ENCODE results near the gene SPRY4. TPM values are rescaled to one million over a fixed set of nuclear protein-coding genes. Genes with fewer than 3 reads are reported as not detected.
A peak's percentile ranks its signal among the peaks of the same experiment; 100 is the strongest.

SPRY4 gene
- total and polyA plus RNA-seq, 2 experiments from 2014 or later = 4.4 to 11.0 TPM

GRCh38 chr5:142360607-142361120 is 35.8 kb upstream of the SPRY4 start:
- H3K27ac ChIP-seq = no peak overlapping the region
- TF ChIP-seq, protein P1, sequence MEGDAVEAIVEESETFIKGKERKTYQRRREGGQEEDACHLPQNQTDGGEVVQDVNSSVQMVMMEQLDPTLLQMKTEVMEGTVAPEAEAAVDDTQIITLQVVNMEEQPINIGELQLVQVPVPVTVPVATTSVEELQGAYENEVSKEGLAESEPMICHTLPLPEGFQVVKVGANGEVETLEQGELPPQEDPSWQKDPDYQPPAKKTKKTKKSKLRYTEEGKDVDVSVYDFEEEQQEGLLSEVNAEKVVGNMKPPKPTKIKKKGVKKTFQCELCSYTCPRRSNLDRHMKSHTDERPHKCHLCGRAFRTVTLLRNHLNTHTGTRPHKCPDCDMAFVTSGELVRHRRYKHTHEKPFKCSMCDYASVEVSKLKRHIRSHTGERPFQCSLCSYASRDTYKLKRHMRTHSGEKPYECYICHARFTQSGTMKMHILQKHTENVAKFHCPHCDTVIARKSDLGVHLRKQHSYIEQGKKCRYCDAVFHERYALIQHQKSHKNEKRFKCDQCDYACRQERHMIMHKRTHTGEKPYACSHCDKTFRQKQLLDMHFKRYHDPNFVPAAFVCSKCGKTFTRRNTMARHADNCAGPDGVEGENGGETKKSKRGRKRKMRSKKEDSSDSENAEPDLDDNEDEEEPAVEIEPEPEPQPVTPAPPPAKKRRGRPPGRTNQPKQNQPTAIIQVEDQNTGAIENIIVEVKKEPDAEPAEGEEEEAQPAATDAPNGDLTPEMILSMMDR (IDR thresholded peaks at IDR 0.05; ENCODE audit: low read depth, low read length) = no peak
- H3K4me3 ChIP-seq = no peak overlapping the region
- no peaks in the 10 kb centered on the region for H3K9me3 ChIP-seq (ENCODE audit: low read depth)
- no peaks in the 10 kb centered on the region for H3K27me3 ChIP-seq
- DNase-seq (ENCODE audit: low read depth in 1 of 2, low spot score in 1 of 2) = peak; percentile 38 to 57
- peaks cover 15% of the 10 kb centered on the region for H3K4me1 ChIP-seq (ENCODE audit: low read depth)
- no peaks in the 10 kb centered on the region for H3K36me3 ChIP-seq

DNA sequence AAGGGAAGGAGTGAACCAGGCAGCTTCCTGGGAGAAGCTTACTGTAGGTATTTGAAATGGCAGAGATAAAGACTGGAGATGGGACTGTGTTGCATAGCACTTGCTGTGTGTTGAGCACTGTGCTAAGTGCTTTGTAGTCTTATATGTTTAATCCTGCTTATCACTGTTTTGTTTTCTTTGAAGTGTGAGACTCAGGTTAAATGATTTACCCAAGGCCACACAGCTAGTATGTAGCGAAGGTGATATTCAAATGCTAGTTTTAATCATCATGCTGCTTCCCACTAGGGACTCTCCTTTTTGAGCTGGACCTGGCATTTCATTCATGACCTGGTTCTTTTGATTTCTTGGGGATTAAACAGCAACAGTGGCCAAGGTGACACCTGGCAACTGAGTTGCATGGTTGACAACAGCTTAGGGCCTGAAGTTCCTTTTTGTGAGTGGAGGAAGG is 35.3 kb upstream of the SPRY4 start:
- no peak for DNase-seq (ENCODE audit: low read depth in 1 of 2, low spot score in 1 of 2)
- no peaks in the 10 kb centered on the region for H3K9me3 ChIP-seq (ENCODE audit: low read depth)
- H3K4me3 ChIP-seq = no peak overlapping the region
- no peak overlapping the region for H3K27ac ChIP-seq
- no peaks in the 10 kb centered on the region for H3K36me3 ChIP-seq
- no peaks in the 10 kb centered on the region for H3K27me3 ChIP-seq
- TF ChIP-seq, protein P1 (IDR thresholded peaks at IDR 0.05; ENCODE audit: low read depth, low read length) = no peak
- peaks cover 15% of the 10 kb centered on the region for H3K4me1 ChIP-seq (ENCODE audit: low read depth)

- Histone ChIP-seq H3K9me3 (ENCODE audit: low read depth) (no peaks in the 10 kb centered on the region), H3K27me3 (no peaks in the 10 kb centered on the region), H3K4me1 (ENCODE audit: low read depth) (peaks cover 15% of the 10 kb centered on the region), H3K4me3 (no peak overlapping the region), H3K36me3 (no peaks in the 10 kb centered on the region), H3K27ac (no peak overlapping the region)
- TF ChIP-seq, protein P1 (IDR thresholded peaks at IDR 0.05; ENCODE audit: low read depth, low read length) = no peak
- no peak for DNase-seq (ENCODE audit: low read depth in 1 of 2, low spot score in 1 of 2)
These were observed 33.8 kb upstream of the SPRY4 start for GRCh38 chr5:142358648-142359047.

DNA sequence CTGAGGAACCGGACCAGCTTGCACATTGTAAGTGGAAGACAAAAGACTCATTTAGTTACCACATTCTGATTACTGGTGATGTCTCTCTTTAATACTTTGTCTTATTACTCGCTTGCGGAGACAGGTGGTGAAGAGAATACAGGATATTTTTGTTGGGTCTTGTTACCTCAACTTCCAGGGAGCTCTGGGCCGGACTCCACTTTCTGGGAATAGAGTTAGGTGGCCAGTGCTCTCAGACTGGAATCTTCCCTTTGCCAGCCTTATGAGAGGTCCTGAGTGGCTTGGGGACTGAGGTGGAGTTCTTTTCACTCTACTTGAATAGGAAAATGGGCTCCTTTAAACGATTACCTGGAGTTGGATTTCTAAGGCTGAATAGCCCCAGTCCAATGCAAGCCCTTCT is 33.3 kb upstream of the SPRY4 start:
- Histone ChIP-seq H3K27ac (no peak overlapping the region), H3K27me3 (no peaks in the 10 kb centered on the region), H3K36me3 (no peaks in the 10 kb centered on the region), H3K4me3 (no peak overlapping the region), H3K4me1 (ENCODE audit: low read depth) (peaks cover 15% of the 10 kb centered on the region), H3K9me3 (ENCODE audit: low read depth) (no peaks in the 10 kb centered on the region)
- DNase-seq (ENCODE audit: low read depth in 1 of 2, low spot score in 1 of 2) = no peak
- TF ChIP-seq, protein P1 (IDR thresholded peaks at IDR 0.05; ENCODE audit: low read depth, low read length) = no peak

DNA sequence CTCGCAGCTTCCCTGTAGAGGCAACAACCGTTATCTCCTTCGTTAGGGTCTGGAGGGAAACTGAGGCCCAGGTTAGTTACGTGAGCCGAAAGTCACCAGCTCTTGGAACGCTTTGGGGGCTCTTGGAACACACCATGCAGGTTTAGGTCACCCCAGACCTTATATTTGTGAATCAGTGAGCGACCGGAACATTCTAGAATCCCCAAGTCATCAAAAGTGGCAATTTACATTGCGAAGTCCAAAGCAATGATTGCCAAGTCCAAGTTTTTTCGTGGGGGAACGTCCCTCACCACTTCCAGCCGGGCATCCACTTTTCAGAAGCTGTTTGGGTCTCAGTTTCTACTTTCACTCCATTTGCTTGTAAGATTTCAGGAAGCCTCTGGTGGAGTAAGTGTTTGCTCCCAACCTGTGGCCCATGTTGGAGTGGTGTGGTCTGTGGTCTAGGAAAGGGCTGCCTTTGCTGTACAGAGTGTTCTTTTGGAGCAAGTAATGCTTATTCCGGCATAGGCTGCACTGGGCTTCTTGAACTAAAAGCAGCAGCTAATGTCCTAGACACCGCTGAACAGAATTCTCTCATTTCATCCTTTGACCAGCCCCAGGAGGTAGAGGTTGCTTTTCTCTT is 32.8 kb upstream of the SPRY4 start:
- Histone ChIP-seq H3K27me3 (no peaks in the 10 kb centered on the region), H3K9me3 (ENCODE audit: low read depth) (no peaks in the 10 kb centered on the region), H3K36me3 (no peaks in the 10 kb centered on the region), H3K4me3 (peak overlapping the region; percentile 67), H3K27ac (peak overlapping the region; percentile 97), H3K4me1 (ENCODE audit: low read depth) (peaks cover 9% of the 10 kb centered on the region)
- TF ChIP-seq, protein P1 (IDR thresholded peaks at IDR 0.05; ENCODE audit: low read depth, low read length) = no peak
- DNase-seq (ENCODE audit: low read depth in 1 of 2, low spot score in 1 of 2) = peak in 1 of 2 donors; percentile 40
